G401.6 (cell line): ENCODE measurements around the gene ARCN1.
"Not testable (repeated sequence)": the region's sequence is repeated elsewhere in the genome, so short reads cannot be mapped to it uniquely, and the experiment has no call there.

Experiments
- FAIRE-seq: peaks from 2 replicates; lab custom pipeline; 2012; peaks lifted over from hg19 to GRCh38; lab: Jason Lieb, UNC

The ARCN1 gene

DNA sequence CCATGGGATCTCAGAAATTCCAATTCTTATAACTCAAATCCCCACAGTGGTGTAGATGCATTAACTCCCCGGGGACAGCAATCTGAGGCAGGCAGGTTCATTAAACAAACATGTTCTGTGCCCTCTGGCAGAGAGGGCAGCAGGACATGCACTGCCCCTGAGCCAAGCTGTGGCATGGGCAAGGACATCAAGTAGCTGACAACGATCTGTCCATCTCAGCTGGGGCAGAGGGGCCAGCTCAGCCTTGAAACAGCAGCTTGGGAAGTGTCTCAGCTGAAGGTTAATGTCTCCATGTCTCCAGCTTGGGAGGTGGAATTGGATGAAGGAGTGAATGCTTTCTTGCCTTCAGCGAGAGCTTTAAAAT, 27.6 kb upstream of the ARCN1 start:
- no peak for FAIRE-seq

DNA sequence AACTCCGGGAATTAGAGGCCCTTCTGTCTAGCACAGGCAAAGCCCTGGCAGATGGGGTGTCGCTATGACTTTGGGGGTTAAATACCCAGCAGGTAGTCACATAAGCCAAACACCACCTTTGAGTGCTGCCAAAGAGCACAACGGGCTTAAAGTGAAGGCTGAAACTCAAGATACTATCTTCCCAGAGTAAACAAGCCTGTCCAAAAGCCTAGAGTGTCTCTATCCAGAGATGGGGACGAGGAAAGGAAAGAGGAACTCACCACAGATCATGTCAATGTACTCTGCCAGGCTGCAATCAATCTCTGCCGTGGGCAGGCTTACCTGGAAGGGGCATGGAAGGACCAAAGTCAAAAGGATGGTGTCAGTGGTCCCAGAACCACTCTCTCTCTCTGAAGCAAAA, 26.7 kb upstream of the ARCN1 start:
- no peak for FAIRE-seq

DNA sequence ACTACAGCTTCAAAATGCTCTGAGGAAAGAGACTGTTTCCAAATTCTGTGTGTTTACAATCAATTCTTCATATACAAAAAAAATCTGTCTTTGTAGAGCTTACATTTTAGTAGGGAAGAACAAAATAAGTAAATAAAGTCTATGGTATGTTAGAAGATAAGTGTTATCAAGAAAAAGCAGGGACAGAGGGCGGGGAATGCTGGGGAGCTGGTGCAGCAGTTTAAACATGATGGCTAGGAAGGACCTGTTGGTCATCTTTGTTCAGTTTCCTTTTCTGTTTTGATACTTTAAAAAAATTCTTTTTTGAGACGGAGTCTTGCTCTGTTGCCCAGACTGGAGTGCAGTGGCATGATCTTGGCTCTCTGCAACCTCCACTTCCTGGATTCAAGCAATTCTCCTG, 25.1 kb upstream of the ARCN1 start:
- no peak for FAIRE-seq

DNA sequence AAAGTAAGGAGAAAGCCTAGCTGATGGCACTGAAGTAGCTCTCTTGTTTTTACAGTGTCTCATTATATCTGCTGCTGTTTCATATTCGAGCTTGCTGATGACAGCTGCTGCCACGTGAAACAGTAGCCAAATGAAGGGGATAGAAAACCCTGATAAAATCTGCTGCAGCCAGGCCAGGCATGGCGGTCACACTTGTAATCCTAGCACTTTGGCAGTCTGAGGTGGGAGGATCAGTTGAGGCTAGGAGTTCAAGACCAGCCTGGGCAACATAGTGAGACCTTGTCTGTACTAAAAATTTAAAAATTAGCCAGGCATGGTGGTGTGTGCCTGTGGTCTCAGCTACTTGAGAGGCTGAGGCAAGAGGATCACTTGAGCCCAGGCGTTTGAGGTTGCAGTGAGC, 19.9 kb upstream of the ARCN1 start:
- FAIRE-seq = no peak

DNA sequence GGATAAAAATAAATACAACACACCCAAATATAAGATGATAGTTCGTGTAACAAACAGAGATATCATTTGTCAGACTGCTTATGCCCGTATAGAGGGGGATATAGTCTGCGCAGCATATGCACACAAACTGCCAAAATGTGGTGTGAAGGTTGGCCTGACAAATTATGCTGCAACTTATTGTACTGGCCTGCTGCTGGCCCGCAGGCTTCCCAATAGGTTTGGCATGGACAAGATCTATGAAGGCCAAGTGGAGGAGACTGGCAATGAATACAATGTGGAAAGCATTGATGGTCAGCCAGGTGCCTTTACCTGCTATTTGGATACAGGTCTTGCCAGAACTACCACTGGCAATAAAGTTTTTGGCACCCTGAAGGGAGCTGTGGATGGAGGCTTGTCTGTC, 11.4 kb upstream of the ARCN1 start:
- FAIRE-seq = no peak

DNA sequence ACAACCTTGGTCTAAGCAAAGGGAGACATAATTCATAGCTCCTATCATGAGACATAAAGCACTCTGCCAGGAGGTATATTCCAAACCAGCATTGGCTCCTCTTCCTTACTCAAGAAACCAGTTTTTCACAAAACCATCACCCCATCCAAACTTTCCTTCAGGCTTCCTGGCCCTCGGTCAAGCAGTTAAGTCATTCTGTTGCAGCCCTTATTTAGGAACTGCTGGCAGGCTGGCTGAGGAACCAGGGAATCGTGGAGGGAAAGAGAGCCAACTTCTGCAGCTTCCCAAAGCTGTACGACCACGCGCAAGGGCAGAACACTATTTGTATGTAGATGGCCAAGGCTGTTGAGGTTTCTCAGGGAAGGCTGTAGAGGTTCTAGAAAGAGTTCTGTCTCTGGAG, 7.2 kb upstream of the ARCN1 start:
- FAIRE-seq = no peak

DNA sequence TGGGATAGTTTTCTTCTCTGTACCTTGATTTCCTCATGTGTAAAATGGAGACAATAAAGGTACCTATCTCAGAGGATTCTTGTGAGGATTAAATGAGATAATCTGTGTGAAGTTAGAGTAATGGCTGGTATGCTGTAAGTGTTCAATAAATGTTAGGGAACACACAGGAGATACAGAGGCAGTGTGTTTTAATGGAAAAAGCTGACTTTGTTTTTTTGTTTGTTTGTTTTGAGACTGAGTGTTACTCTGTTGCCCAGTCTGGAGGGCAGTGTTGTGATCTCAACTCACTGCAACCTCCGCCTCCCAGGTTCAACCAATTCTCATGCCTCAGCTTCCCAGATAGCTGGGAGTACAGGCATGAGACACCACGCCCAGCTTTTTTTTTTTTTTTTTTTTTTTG, 2.5 kb upstream of the ARCN1 start:
- FAIRE-seq = no peak

DNA sequence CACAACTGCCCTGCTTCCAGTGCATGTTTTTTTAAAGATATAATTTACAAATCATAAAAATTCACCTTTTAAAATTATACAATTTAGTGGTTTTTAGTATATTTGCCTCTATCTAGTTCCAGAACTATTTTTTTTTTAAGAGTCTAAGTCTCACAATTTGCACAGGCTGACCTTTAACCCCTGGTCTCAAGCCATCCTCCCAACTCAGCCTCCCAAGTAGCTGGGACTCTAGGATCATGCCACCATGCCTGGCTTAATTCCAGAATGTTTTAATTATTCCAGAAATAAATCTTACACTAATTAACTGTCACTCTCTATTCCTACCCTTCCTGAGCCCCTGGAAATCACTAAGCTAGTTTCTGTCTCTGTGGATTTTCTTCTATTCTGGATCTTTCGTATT, 1.4 kb upstream of the ARCN1 start:
- no peak for FAIRE-seq

DNA sequence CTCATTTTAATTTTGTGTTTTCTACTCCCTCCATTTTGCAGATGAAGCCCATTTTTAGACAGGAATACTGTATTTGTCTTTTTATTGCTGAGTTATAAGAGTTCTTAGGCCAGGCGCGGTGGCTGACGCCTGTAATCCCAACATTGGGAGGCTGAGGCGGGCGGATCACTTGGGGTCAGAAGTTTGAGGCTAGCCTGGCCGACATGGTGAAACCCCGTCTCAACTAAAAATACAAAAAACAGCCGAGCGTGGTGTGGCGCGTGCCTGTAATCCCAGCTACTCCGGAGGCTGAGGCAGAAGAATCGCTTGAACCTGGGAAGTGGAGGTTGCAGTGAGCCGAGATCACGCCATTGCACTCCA, 528 bp upstream of the ARCN1 start:
- FAIRE-seq = not testable (repeated sequence)

DNA sequence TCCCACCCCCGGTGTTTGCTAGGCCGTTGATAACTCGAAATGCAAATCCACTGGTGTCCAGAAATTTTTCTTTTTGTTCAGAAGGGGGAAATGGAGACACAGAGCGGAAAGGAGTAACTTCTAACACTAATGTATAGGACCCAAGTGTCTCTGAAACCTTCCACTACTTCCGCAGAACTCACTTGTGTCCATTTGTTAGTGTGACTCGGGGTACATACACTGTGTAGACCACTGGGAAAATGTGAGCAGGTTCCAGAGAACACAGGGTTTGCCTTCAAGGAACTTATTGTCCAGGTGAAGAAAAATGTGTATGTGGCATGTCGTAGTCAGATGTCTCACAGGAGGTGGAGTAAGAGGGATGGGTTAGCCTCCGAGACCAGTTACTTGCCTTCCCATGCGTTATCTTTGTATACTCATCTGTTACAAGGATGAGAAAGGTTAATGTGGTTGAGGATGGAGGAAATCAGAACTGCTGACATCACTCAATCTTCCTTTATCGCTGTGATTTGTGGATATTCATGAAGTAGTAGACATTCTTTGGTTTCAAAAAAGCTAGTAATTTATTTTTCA, 857 bp downstream of the ARCN1 start:
- no peak for FAIRE-seq

DNA sequence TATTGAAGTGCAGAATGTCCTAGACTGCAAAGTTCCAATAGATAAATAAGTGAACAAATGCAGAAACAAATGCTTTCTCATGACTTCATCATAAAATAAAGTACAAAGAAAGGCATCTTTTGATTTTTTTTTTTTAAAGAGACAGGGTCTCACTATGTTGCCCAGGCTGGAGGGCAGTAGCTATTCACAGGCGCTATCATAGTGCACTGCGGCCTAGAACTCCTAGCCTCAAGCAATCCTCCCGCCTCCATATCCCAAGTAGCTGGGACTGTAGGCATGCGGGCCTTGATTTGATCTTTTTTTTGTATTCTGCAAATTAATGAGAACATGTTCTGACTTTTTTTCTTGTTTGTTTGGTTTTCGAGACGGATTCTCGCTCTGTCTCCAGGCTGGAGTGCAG, 2.4 kb downstream of the ARCN1 start:
- FAIRE-seq = no peak

DNA sequence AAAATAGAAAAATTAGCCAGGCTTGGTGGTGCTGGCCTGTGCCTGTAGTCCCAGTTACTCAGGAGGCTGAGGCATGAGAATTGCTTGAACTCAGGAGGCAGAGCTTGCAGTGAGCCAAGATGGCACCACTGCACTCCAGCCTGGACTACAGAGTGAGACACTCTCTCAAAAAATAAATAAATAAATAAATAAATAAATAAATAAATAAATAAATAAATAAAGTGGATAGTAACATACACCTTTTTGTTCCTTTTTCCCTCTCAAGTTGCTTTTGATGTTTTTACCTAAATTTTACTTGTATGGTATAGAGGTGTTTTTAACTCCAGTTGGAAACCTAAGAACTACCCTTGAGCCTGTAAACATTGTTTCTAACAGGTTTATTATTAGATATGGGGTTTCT, 5.8 kb downstream of the ARCN1 start:
- not testable (repeated sequence) for FAIRE-seq

DNA sequence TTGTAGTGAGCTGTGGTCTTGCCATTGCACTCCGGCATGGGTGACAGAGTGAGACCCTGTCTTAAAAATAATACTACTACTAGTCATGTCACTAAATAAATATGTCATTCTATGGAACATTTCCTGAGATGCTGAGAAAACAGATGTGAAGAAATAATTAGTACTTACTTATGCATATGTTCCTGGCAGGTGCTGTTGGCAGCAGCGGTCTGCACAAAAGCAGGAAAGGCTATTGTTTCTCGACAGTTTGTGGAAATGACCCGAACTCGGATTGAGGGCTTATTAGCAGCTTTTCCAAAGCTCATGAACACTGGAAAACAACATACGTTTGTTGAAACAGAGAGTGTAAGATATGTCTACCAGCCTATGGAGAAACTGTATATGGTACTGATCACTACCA, 8.8 kb downstream of the ARCN1 start:
- FAIRE-seq = no peak

DNA sequence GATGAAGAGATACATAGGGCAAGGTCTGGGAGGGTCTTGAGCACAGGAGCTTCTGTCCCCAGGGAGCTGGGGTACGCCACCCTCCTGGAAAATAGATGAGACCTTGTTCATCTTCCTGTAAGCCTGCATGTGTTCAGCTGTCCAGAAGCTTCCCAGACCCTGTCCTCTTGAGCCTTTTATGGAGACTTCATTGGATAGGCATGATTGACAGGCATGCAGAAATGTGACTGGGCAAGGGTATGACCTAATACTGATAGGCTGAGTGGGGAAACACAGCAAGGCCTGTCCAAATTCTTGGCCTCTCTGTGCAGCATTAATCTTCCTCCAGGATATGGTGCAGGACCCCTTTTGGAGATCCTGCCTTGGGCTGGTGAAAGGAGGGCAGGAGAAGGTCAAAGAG, 15.7 kb downstream of the ARCN1 start:
- FAIRE-seq = no peak

DNA sequence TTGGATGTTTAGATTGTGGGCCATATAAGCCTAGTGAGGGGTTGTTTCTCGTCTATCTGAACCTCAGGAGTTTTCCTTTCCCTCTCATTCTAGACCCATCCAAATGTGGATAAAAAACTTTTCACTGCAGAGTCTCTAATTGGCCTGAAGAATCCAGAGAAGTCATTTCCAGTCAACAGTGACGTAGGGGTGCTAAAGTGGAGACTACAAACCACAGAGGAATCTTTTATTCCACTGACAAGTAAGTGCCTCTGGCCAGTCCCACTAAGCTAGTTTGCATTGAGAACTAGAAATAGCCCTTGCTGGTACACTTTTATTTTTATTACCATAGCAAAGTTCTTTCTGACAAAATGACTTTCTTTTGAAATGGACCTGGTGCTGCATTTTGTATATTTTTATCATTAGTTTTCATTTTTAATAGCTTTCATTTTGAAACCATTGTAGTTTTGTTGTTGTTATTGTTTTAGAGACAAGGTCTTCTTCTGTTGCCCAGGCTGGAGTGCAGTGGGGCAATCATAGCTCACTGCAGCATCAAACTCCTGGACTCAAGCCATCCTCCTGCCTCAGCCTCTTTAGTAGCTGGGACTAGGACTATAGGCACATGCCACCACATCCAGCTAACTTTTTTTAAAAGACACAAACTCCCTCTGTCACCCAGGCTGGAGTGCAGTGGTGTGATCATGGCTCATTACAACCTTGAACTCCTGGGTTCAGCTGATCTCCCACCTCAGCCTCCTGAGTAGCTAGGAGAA, 20.6 kb downstream of the ARCN1 start:
- no peak for FAIRE-seq

DNA sequence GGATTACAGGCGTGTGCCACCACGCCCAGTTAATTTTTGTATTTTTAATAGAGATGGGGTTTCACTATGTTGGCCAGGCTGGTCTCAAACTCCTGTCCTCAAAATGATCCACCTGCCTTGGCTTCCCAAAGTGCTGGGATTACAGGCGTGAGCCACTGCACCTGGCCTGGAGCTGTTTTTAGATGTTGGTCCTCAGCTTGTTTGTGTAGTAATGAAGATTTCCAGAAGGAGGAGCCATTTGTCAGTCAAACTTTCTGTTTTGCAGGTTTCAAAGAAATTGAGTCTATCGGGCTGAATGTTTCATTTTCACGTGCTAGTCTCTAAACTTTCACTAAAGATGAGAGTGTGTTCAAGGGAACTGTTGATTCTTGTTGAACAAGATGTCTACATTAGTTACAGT, 22.8 kb downstream of the ARCN1 start:
- FAIRE-seq = peak; percentile 85

DNA sequence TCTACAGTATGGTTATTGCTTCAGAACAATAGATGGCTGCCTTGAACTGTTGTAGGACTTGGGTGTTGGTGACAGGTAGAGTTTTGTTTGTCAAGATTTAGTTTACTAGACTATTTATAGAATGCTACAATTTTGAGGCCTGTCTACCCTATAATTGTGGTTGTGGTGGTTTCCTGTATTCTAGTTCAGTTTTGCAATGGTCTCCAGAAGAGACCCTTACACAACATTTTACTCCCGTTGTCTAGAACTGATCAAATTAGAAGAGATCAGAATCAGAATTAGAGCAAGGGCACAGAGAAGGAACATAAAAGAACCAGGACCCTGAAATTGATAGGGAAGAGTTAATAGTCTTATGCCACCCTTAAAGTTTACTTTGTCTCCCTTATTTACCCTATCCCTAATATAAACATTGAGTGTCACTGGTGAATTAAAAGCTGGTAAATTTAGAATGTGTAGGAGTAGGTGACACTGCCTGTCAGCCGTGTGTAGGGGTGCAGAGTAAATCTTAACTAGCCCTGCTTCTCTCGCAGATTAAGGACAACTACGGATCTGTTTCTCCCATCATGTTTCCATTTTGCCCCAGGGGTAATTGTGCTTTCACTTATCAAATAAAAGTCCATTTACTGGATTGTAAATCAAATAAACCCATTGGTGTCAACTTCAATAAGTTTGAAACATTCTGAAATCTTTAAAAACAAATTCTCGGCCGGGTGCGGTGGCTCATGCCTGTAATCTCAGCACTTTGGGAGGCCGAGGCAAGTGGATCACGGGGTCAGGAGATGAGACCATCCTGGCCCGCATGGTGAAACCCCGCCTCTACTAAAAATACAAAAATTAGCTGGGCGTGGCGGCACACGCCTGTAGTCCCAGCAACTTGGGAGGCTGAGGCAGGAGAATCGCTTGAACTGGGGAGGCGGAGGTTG, 24.3 kb downstream of the ARCN1 start:
- no peak for FAIRE-seq

DNA sequence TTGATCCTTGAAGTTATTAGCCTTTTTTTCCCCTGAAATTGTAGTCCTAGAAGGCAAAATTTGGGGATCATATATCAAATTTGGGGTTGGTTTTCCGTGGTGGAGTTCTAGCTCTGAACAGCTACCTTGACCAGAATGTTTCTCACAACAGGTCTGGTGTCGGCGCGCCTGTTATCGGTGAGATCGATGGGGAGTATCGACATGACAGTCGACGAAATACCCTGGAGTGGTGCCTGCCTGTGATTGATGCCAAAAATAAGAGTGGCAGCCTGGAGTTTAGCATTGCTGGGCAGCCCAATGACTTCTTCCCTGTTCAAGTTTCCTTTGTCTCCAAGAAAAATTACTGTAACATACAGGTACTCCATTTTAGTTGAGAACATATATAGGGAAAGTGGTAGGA, 25.3 kb downstream of the ARCN1 start:
- no peak for FAIRE-seq

DNA sequence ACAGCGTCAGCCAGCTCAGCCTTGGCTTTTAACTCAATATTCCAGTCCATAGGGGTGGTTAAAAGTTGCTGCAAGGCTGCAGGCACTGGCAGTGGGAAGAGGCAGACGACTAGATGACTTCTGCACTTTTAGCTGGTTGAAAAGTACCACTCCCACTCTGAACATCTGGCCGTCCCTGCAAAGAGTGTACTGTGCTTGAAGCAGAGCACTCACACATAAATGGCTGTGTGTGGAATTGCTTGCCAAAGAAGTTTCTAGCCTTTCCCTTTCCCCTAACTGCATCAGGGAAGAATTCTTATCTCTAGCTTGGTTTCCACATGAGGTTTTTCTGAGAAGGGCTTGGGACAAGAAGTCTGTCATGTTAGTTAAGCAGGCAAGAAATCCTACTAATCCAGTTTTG, 30.1 kb downstream of the ARCN1 start:
- no peak for FAIRE-seq

DNA sequence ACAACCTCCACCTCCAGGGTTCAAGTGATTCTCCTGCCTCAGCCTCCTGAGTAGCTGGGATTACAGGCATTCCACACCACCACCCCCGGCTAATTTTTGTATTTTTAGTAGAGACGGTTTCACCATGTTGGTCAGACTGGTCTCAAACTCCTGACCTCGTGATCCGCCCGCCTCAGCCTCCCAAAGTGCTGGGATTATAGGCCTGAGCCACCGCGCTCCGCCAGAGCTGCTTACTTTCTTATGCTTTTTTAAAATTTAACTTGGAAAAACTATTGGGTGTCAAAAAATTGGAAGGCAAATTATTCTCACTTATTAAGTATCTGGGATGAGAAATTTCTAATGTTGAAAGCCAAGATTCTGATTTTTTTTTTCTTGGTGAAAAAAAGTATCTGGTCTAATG, 31.5 kb downstream of the ARCN1 start:
- not testable (repeated sequence) for FAIRE-seq

DNA sequence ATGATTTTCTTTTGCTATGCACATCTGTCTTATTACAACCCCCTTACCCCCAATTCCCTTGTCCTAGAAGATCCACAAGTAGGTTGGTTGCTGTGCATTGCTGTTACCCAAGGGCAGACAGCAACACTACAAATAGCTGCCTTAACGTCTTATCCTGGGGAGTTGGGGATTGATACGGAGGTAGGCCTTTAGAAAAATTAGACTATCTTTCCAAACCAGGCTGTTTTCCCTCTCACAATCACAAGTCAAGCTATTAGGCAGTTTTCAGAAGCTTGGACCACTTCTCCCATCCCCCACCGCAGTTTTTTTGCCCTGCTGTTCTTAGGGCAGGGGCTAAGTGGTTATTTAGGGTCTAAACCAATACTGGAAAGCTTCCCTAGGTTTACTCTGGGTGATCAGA, 32.4 kb downstream of the ARCN1 start:
- FAIRE-seq = no peak

DNA sequence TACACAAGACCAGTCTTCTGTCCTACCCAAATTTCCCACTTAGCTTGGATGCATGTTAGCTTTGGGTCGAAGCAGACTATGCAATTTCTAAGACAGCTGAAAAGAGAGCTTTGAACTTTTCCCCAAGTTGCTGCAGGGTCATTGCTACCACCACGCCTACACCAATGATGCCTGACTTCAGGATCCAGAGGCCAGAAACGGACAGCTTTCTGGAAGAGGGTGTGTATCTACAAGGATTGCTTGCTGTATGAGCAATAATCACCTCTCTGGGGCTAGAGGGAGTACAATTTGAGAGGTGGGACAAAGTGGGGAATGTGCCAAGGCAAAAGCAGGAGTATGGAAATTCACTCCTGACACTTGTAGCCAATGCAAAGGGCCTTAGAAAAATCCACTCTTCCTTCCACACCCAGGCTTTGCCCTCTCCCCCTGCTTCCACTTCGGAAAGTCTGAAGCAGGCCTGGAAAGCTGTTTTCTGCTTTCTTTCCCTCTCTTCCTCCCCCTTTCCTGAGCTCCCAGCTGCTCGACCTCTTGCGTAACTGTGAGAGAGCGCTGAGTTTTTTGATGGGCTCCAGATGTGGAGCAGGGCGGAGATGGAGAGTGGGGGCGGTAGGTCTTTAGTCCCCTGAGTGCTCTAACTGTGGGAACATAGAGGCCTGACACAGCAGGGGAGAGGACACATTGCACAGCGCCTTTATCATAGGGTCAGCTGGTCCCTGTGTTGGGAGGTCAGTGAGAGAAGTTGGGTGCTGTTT, 33.1 kb downstream of the ARCN1 start:
- no peak for FAIRE-seq
